GM21723 (cell line): ENCODE data around the gene CYP4A22.
"Not testable (repeated sequence)": the region's sequence is repeated elsewhere in the genome, so short reads cannot be mapped to it uniquely, and the experiment has no call there.

Experiments used
- ATAC-seq: cut with Tn5 transposase; IDR thresholded peaks from one replicate; pipeline ENCODE4 v1.9.1; 2021; ENCODE audit warnings: mild to moderate bottlenecking, moderate library complexity; ENCODE audit not compliant: unreplicated experiment

The CYP4A22 gene

DNA sequence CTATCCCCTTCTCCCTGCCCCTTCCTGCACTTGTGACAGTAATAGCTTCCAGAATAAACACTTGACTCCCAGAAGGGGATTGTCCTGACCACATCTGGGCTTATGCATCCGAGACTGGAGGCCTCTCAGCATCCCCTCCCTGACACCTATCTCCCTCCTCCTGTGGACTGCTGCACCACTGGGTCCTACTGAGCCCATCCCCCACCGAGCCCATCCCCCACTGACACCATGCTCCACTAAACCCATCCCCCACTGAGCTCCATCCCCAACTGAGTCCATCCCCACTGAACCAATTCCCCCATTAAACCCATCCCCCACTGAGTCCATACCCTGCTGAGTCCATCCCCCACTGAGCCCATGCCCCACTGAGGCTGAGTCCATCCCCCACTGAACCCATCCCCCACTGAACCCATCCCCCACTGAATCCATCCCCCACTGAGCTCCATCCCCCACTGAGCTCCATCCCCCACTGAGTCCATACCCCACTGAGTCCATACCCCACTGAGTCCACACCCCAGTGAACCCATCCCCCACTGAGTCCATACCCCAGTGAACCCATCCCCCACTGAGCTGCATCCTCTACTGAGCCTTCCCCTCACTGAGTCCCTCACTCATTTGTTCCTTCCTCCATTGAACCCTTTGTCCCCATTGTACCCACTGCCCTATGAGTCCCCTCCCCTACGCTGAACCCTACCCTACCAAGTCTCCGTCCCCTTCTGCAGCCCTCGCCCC, 47.0 kb downstream of the CYP4A22 start:
- no peak for ATAC-seq

DNA sequence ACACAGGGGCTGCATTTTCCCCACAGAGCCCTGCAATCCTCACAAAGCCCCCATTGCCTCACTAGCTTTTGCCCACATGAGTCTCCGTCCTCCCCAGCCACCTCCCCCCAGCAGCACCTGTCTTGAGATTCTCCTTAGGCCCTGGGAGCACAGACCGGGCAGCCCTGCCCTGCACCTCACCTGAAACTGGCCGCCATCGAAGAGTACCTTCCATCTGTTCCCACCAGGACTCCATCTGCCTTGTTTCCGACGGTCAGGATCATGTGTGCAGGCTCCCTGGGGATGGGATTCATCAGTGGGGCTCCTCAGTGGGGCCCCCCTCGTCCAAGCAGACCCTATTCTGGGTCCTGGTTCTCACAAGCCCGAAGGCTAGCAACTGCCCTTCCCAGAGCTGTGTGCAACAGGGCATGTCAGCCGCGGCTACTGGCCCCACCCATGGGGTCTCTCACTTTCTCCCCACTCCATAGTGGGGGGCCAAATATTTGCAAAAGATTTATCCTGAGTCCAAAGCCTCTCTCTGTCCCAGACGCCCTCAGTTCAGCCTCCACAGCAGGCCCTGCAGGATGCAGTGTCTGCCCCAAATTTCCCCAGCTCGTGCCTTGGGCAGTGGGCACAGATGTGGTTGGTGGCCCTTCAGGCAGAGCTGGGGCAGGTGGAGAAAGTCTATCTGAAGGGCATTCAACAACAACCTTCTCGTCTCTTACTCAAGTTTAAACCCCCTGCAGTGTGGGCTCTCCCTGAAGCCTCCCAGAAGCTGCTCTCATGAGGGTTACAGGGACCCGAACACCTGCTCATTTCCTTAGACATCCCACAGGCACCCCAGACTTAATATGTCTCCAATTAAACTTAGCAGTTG, 47.8 kb downstream of the CYP4A22 start:
- ATAC-seq: no peak

DNA sequence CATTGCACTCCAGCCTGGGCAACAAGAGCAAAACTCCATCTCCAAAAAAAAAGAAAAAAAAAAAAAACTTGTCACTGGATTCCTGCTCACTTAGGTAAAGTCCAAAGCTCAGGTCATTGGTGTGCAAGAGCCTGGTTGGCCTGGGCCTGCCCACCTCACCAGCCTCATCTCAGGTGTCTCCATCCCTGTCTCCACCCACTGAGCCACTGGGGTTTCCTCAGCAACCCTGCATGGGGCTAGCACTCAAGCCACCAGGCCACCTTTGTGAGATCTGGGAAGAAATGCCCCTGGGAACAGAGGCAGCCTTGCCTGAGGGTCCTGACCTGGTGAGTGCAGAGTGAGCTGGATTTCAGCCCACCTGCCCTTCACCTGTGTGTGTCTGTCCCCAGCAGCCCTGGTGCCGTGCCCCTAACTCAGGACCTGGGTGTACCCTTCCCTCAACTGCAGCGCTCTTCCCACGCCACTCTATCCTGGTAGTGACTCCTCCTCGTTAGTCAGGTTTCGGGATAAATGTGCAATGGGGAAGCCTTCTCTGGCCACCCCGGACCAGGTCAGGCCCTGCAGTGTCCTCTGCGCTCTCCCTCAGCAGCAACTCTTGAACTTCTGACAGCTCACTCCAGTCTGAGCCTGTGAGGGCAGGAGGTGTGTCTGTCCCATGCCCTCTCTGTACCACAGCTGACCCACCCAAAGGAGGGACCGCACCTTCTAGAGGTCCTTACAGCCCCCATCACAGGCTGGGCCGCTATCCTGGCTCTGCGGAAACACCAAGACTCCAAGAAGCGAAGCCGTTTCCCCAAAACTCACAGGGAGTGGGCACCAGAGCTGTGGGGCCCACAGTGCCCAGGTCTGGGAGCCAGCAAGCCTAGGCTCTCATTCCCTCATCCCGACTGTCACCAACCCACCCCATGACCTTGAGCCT, 49.3 kb downstream of the CYP4A22 start:
- no peak for ATAC-seq

DNA sequence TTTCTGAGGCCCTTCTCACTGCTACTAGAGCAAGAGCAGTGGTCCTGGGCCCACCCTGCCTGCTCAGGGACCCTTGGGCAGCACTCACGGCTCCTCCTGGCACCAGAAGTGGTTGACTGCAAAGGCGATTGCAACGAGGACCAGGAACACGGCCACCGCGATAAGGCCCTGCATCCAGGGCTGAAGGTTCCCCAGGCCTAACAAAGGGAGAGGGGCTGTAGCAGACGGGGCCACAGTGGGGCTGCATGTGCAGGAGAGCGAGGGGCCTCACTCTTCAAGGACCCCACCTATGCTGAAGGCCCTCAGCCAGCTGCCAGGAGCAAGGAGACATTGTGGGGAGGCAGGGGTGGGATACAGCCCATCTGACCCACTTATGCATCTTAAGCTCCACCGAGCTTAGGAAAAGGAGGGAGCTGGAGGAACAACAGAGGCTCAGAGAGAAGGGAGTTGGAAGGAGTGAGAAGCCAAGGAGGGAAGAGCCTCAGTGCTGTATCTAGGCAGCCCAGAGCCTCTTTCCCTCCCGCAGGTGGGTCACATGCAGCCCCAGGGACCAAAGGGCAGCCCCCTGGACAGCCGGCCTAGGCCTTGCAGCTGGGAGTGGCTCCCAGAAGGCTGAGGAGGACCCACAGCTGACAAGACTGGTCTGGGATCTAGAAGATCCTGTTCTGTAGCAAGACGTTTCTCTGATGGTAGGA, 50.1 kb downstream of the CYP4A22 start:
- ATAC-seq: no peak

DNA sequence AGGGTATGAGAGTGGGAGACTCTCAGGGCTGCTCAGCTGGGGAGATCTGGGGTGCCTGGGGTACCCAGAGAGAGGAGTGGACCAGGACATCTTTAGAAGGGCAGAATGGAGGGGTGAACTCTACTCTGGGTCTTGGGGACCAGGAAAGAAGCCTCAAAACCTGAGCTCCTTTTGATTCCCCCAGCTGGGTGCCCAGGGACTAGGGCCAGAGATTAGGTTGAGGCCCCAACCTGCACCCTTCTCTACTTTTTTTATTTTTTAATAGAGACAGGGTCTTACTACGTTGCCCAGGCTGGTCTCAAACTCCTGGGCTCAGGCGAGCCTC, 50.6 kb downstream of the CYP4A22 start:
- ATAC-seq: no peak

DNA sequence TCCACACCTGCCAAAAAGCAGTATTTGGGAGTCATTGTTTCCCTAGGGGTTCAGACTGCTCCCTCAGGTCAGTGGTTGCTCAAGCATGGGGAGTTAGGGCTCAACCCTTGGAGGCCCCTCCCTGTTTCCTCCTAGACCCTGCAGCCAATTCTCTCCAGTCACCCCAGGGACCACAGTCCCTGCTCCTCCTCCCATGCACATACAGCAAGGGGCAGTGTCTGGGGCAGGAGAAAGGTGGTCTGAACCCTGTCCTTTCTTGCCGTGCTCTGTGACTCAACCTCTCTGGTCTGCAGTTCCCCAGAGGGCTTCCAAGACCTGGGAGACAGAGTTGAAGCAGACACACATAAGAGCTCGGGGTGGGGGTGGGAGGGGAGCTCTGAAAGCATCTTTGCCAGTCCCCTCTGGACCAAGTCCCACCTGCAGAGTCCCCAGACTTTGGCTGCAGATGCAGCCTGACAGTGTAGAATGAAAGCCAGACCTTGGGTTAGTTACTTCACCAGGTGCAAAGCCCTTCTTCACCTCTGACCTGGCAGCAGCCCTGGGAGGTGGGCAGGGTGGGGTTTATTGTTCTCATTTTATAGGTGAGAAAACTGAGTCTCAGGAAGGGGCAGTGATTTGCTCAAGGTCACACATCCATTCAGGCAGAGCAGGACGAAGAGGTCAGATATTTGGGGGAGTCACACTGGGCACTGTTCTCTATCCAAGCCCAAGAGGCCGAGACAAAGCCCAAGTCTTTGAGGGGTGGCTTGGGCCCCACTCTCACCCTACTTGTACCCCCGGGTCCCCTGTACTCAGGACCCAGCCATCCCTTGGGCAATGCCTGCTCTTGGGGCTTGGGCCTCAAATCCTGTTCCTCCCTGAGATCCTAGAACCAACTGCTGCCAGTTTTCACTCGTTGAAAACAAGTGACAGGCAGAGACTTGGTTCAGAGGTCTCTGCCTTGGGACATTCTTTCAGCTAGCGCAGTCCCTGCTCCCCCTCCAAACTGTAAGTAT, 51.8 kb downstream of the CYP4A22 start:
- no peak for ATAC-seq

DNA sequence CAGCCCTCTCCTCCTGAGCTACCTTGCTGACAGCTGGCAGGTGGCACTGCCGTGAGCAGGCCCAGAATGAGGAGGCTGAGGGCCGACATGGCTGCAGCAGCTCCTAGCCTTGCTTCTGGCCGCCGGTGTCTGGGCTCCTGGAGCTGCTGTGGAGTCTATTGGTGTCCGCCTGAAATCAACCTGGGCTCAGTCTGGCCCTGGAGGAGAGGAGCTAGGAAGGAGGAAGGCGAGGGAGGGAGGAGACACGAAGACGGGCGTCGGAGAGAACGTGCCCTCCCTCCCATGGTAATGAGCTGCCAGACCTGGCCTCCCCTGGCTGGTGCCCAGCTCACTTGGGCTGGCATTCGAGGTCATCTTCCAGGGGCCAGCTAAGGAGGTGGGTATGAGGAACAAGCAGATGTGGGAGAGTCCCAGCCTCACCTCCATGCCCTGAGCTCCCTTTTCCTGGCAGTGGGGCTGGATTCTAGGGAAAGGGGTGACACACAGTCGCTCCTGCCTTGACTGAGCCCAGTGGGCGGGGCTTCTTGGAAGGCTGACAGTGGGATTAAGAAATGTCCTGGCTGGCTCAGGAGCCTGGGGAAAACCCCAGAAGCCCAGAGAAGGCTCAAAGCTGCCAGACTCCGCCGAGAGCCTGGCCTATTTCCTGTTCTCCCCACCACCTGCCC, 52.7 kb downstream of the CYP4A22 start, which contains the start of gene PDZK1IP1:
TSS of gene PDZK1IP1 (minus strand) at position 193 of the 665 bp plus-strand sequence. CDS start at position 89, 104 bp downstream.
- no peak for ATAC-seq

DNA sequence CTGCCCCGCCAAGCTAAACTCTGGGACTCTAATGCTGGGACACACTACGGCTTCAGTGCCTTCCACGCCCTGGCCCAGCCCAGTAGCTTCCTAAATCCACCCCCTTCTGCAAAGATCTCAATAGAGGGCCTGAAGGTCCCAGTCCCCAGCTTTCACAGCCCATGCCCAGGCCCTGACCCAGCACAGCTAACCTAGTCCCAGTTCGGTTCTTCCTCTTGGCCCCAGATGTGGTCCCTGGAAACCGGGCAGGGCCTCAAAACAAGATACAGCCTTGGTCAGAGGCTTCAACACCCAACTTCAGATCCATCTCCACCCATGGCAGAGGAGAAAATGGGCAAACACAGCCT, 53.2 kb downstream of the CYP4A22 start:
- no peak for ATAC-seq

DNA sequence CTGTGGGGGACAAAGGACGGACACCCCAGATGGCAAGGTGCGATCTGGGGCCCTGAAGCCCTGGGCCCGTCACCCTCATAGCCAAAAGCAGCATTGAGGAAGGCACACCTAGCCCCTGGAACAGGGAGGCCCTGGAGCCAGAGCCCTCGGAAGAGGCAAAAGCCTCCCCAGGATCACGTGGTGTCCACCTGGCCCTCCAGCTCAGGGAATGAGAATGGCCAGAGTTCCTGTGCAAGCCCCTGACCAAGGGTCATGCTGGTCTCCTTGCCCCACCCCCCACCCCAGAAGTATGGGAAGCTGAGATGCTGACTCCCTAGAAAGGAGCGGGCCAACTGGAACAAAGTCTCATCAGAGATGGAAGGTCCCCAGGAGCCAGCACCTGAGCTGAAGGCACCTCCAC, 53.6 kb downstream of the CYP4A22 start:
- ATAC-seq: no peak

DNA sequence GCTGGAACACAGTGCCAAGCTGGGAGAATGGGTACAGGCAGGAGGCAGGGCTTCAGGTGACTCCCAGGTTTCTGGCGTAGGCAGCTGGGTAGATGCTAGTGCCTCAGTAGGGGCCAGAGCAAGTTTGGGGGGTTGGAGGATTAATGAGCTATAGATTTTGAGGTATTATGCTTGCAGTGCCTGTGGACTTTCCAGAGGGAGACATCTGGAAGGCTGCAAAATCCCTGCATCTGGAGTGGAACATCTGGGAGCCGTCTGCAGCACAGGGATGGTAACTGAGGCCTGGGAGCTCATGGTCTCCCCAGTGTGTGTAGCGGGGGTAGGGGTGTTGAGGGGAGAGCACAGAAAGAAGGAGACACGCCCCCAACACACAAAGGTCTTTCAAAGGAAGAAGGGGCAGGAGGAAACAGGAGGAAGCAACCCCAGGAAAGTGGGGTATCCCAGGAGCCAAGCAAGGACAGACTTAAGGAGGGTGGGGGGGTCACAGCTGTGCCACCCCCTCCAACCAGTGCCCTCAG, 54.8 kb downstream of the CYP4A22 start:
- ATAC-seq: no peak

DNA sequence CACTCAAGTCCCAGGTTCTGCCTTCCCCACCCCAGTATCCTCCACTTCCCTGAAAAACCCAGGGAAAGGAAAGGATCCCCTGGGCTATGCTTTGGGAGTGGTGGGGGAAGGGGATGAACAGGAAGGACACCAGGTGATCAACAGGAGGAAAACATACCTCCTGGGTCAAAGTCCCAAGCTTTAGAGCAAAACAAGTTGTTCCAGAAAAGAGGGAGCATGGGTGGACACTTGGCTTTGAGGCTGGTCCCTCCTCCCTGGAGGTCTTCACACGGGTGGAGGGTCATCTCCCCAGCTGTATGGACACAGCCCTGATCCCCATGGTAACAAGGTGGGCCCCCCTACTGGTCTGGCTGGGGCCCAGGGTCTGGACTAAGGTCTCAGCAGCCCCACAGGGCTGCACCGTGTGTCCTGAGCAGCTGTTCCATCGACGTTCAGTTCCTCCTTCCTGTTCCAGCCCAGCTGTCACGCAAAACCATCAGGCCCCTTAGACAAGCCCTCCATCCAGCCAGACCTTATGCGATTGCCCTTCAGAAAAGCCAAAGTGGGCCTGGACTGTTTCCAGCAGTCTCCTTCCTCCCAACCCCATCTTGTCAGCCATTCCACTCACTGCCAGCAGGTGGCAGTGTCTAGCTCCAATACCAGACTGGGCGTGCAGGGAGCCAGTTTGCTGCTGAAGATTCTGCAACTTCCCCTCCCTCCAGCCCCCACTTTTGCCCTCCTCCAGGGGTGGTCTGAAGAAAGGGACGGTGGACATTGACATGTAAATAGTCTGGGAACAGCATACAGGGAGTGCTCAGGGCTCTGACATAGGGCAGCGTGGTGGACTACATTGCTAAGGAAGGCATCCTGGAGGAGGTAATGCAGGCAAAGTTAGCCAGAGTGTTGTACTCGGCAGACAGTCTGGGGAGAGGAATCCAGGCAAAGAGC, 55.5 kb downstream of the CYP4A22 start:
- no peak for ATAC-seq

DNA sequence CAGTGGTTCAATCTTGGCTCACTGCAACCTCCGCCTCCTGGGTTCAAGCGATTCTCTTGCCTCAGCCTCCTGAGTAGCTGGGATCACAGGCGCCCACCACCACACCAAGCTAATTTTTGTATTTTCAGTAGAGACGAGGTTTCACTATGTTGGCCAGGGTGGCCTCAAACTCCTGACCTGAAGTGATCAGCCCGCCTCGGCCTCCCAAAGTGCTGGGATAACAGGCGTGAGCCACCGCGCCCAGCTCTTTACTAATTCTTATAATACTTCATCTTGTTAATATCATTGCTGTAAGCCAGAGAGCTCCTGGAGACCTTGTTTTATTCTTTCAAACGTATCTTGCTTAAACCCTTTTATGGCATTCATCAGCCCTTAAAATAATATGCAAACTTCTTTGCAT, 56.3 kb downstream of the CYP4A22 start:
- not testable (repeated sequence) for ATAC-seq

DNA sequence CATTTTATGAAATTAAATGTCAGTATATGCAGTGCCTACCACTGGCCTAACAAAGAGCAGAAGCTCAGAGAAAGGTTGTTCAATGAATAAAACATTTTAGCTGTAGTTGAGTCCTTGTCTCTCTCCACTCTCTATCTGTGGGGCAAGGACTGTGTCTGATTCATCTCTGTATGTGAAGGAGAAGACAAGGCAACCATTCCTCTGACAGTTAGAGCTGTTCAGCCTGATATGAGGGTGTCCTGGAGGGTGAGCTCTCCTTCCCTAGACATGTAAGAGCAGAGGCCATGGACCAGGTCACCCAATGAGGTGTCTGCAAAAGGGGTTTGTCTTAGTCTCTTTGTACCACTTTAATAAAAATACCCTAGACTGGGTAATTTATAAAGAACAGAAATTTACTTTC, 57.1 kb downstream of the CYP4A22 start:
- no peak for ATAC-seq

DNA sequence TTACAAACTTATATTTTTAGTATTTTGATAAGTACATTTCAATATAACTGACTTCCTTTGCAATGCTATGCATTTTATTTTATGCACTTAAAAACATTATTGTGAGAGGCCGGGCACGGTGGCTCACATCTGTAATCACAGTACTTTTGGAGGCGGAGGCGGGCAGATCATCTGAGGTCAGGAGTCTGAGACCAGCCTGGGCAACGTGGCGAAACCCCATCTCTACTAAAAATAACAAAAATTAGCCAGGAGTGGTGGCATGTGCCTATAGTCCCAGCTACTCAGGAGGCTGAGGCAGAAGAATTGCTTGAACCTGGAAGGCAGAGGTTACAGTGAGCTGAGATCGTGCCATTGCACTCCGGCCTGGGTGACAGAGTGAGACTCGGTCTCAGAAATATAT, 58.7 kb downstream of the CYP4A22 start:
- not testable (repeated sequence) for ATAC-seq

DNA sequence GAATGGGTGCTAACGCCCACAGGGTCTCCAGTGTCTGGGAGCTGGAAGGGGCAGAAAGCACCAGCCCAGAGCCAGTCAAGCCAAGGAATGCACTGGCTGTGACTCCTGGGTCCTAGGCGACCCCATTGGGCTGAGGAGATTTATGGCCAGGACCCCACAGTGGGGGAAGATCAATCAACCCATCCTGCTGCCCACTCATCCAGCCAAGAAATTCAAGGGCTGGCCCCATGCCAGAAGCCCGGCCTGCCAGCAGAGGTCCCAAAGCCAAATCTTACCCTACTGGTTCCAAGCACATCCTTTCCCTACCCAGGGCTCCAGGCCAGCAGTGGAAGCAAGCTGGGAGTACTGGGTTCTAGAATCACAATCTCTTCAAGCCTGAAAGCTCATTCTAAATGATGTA, 59.4 kb downstream of the CYP4A22 start:
- ATAC-seq: no peak

DNA sequence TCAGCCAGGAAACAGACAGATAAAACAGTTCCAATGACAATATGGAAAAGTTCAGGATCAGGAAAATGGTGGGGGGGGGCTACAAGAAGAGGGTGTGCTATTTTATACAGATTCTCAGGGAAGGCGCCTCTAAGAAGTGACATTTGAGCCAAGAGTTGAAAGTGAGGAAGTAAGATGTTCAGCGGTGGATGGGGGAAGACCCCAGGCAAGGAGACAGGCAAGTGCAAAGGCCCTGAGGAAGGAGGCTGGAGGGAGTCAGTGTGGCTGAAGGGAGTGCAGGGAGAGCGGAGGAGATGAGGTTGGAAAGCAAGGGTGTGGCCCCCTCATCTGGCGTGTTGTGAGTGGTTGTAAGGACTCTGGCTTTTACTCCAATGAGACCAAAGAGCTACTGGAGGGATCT, 61.0 kb downstream of the CYP4A22 start:
- ATAC-seq: no peak
